ENCODE results near the gene TSEN34.
"Not testable (repeated sequence)": the region's sequence is repeated elsewhere in the genome, so short reads cannot be mapped to it uniquely, and the experiment has no call there.

The TSEN34 gene

GRCh38 chr19:54209811-54210494, 18.8 kb downstream of the TSEN34 start:
- peak; percentile 90 for DNase-seq

DNA sequence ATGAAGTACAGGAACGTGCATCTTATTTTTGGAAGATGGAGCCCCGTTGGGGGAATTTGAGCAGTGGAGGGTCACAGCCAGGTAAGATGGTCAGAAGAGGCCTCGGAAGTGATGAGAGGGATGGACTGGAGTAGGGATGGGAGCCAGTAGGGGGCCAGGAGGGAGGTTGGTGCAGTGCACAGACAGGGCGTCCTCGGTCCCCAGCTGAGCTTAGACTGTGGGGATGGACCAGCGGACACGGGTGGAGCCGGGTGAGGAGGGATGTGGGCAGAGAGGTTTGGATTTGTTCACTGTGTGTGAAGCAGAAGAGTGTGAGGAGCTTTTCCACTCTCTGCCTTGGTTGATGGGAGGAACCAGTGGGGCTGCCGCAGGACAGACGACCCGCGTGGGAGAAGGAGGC, 20.1 kb downstream of the TSEN34 start:
- no peak for DNase-seq

DNA sequence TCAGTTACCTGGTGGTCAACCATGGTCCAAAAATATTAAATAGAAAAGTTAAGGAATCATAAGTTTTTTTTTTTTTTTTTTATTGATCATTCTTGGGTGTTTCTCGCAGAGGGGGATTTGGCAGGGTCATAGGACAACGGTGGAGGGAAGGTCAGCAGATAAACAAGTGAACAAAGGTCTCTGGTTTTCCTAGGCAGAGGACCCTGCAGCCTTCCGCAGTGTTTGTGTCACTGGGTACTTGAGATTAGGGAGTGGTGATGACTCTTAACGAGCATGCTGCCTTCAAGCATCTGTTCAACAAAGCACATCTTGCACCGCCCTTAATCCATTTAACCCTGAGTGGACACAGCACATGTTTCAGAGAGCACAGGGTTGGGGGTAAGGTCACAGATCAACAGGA, 23.1 kb downstream of the TSEN34 start:
- not testable (repeated sequence) for DNase-seq

DNA sequence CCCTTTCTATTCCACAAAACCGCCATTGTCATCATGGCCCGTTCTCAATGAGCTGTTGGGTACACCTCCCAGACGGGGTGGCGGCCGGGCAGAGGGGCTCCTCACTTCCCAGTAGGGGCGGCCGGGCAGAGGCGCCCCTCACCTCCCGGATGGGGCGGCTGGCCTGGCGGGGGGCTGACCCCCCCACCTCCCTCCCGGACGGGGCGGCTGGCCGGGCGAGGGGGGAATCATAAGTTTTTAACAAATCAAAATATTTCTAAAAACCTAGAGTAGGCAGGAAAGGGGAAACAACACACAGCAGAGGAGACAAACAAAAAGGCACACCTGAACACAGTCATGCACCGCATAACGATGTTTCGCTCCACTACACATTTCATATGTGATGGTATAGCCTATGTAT, 23.6 kb downstream of the TSEN34 start:
- not testable (repeated sequence) for DNase-seq

- no peak for DNase-seq
Measured at GRCh38 chr19:54216869-54217268, 25.8 kb downstream of the TSEN34 start.

GRCh38 chr19:54217517-54218247, 26.6 kb downstream of the TSEN34 start:
- DNase-seq, result not testable (repeated sequence)

DNA sequence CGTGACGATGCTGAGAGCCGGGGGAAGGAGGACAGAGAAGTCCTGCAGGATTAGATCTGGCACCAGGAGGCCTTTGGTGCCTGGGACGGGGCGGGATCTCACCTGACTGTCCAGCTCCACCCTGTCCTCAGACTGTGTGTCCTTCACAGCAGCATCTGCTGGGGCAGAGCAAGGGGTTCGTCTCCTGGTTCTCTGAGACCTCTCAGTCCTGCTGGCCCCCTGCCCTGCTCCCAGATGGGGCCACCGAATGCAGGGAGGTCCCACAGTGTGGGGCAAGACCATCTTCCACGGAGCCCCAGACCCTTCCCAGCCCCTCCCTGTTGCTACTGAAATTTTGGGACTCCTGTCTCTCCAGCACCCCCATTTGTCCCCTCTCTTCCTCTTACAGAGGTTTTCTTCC, 27.2 kb downstream of the TSEN34 start:
- no peak for DNase-seq

GRCh38 chr19:54218960-54219661, 28.0 kb downstream of the TSEN34 start:
- no peak for DNase-seq

- not testable (repeated sequence) for DNase-seq
Measured at GRCh38 chr19:54219702-54220101, 28.6 kb downstream of the TSEN34 start.

GRCh38 chr19:54221947-54222346, 30.8 kb downstream of the TSEN34 start:
- DNase-seq, result not testable (repeated sequence)

DNA sequence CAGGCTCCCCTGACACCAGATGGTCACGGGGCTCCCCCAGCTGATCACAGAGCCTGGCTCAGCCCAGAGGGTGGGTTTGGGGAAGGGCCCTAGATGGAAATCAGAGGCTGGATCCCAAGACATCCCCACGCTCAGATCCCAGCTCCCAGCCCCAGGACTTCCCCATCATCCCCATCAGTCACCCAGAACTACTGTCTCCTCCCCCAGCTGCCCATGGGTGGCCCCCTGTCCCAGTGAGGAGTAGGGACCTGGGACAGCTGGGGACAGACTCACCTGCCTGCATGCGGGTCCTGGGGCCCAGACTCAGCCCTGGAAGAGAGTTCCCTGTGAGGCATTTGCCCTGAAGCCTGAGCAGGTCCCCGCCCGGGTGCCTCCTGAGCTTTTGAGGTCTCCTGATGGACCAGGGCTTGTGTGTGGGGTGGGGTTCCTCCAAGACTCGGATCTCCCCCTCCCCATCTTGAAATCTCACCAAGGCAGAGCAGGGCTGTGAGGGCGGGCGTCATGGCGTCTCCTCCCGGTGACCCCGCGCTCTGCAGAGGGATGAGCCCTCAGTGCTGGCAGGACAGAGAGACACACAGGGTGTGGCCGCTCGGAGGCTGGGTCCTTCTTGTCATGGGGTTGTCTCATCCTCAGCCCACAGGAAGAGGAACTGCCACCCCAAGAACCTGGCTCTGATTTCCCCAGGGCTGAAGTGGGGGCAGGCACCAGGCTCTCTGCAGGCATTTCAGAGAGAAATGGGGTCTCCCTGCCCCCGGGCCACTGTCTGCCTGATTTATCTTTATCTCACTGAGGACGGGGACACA, 31.6 kb downstream of the TSEN34 start, which contains the start of gene LILRB3:
Gene LILRB3, minus strand, starts transcription at position 534 of the 803 bp plus-strand sequence. Its CDS starts 31 bp downstream, at position 503.
- not testable (repeated sequence) for DNase-seq

GRCh38 chr19:54223277-54223936, 32.3 kb downstream of the TSEN34 start:
- not testable (repeated sequence) for DNase-seq

DNA sequence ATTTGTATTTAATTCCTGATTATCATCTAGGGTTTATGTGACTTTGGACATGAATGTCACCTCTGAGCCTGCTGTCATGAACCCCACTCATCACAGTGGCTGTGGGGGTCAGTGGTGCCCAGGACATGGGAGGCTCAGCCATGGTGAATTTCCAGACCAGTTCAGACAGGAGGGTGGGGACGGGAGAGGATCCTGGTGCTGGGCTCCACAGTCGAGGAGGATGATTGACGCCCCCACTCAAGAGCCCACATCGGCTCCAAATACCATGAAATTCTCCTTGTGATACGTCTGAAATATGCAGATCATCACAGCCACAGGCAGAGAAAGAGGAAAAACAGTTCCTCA, 32.8 kb downstream of the TSEN34 start:
- not testable (repeated sequence) for DNase-seq

- not testable (repeated sequence) for DNase-seq
Measured at GRCh38 chr19:54224619-54225018, 33.5 kb downstream of the TSEN34 start.

- DNase-seq, result no peak
Measured at GRCh38 chr19:54229146-54229545, 38.0 kb downstream of the TSEN34 start.

DNA sequence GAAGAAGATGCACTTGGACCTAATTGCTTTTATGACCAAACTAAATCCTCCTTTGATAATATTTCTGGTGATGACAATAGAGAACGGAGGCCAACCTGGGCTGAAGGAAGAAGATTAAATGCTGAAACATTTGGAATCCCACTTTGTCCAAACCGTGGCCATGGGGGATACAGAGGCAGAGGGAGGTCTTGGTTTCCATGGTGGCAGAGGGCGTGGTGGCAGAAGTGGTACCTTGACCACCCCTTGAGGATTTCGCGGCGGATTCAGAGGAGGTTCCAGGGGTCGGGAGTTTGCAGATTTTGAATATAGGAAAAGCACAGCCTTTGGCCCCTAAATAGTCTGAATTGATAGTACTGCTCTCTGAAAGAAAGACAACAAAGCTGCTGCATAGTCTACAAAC, 38.9 kb downstream of the TSEN34 start:
- no peak for DNase-seq

- DNase-seq, result peak; percentile 88
Measured at GRCh38 chr19:54231077-54231931, 40.2 kb downstream of the TSEN34 start.

GRCh38 chr19:54233941-54234340, 42.8 kb downstream of the TSEN34 start:
- no peak for DNase-seq

DNA sequence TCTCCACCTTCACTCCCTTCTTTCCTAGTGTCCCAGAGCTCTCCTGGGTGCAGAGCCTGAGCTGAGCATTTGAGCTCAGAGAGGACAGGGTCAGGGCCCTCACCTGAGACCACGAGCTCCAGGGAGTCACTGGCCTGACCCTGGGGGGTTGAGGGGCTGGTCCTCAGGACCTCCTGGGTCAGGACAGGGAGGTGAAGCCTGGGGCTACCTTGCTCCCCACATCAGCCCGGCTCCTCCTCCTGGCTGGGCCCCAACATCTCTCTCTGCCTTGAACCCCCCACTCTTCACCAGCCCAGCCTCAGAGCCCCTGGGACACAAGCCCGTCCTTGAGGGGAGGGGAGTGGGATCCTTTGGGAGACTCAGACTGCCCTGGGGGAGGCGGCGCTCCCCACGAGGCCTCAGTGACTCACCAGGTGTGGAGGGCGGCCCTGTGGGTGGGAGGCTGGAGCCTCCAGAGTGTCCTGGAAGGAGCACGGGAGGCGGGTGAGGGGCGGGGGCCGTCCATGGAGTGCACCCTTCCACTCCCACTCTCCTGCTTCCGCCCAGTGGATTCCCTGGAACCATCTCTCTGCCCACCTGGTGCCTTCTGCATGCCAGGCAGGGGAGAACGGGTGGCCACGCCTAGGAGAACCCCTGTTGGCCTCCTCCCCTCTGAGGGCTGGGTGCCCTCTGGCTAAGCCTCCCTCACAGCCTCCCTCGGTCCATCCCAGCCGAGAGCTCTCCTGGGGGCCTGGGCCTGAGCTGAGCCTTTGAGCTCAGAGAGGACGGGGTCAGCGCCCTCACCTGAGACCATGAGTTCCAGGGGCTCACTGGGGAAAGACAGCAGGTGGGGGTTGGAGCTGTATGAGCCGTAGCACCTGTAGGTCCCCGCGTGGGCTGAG, 48.6 kb downstream of the TSEN34 start:
- DNase-seq, result not testable (repeated sequence)

All from NCI-H1105 treated with DMSO at 0.1 percent for 48 hours (cell line).